Esophagus (tissue), 2 donors: ENCODE measurements around the gene EPC1. TPM values are rescaled to one million over a fixed set of nuclear protein-coding genes. Genes with fewer than 3 reads are reported as not detected.

ENCODE experiments used
- H3K27ac ChIP-seq, 2 donors: one replicate each; pipeline ENCODE4 v1.5.1; 2013; ENCODE audit warnings: low read depth in 2 of 2, mild to moderate bottlenecking in 2 of 2, inconsistent platforms in 1 of 2, low read length in 1 of 2, moderate library complexity in 1 of 2
- H3K27me3 ChIP-seq, 2 donors: one replicate each; pipeline ENCODE4 v1.6.1; 2013; ENCODE audit warnings: low read length in 2 of 2, control low read depth in 1 of 2, mild to moderate bottlenecking in 1 of 2; ENCODE audit not compliant: insufficient read depth in 2 of 2, control insufficient read depth in 1 of 2
- H3K36me3 ChIP-seq, 2 donors: one replicate each; pipeline ENCODE4 v1.6.1; 2013; ENCODE audit warnings: low read length in 1 of 2; ENCODE audit not compliant: control insufficient read depth in 2 of 2, insufficient read depth in 2 of 2
- H3K4me1 ChIP-seq, 2 donors: one replicate each; pipeline ENCODE4 v1.6.1; 2013; ENCODE audit warnings: low read length in 1 of 2; ENCODE audit not compliant: control insufficient read depth in 2 of 2, insufficient read depth in 2 of 2
- H3K4me3 ChIP-seq, 2 donors: one replicate each; pipeline ENCODE4 v1.5.1; 2013; ENCODE audit warnings: low read length in 2 of 2, mild to moderate bottlenecking in 2 of 2, low read depth in 1 of 2, moderate library complexity in 1 of 2
- H3K9me3 ChIP-seq, 2 donors: one replicate each; pipeline ENCODE4 v1.6.1; 2013; ENCODE audit warnings: mild to moderate bottlenecking in 2 of 2, low read depth in 1 of 2, low read length in 1 of 2, moderate library complexity in 1 of 2; ENCODE audit not compliant: control insufficient read depth in 2 of 2, insufficient read depth in 1 of 2
- WGBS, 2 donors: extraction: QIAGEN DNeasy Blood & Tissue Kit; methylation state at CpG; one replicate each; pipeline ENCODE4 v1.1.7; 2013; 5-methylcytosine and 5-hydroxymethylcytosine counted together
- polyA plus RNA-seq, 2 donors: library from polyadenylated mRNA; stranded (reverse); fragments of 200-250 nt; gene quantifications; one replicate each; pipeline ENCODE4 v1.2.3, GENCODE V29; 2013
- donor health status: healthy with polysubstance abuse.
- donor health status: Bipolar disorder and iron deficiency.

The EPC1 gene
- polyA plus RNA-seq, 2 donors: 9.4 to 10.0 TPM

GRCh38 chr10:32340596-32341180, 6.3 kb downstream of the EPC1 start:
- peaks cover 0 to 2% of the 10 kb centered on the region in 2 donors for H3K4me1 ChIP-seq
- WGBS, 2 donors: 51 to 54% methylated on average over 4 of the region's 4 CpGs

DNA sequence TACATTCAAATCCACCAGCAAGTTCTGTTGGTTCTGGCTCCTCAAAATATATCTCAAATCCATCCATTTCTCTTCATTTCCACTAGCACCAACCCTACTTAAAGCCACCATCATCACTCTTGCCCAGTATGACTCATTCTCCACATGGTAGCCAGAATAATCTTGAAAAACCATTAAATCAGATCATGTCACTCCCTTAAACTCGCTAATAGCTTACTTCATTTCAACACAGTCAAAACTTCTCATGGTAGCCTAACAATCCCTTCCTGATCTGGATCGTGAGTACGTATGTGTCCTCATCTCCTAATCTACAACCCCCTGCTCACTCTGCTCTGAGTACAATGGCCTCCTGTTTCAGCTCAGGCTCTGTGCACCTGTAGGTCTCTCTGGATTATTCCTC, 8.7 kb downstream of the EPC1 start:
- no peaks in the 10 kb centered on the region for H3K27me3 ChIP-seq
- no peaks in the 10 kb centered on the region for H3K9me3 ChIP-seq
- WGBS, 2 donors: 88 to 90% methylated on average over 3 of the region's 3 CpGs
- H3K4me3 ChIP-seq: no peak overlapping the region
- no peaks in the 10 kb centered on the region for H3K4me1 ChIP-seq
- H3K27ac ChIP-seq: no peak overlapping the region
- H3K36me3 ChIP-seq: no peaks in the 10 kb centered on the region

More at GRCh38 chr10:32340596-32341180, 6.3 kb downstream of the EPC1 start:
- Histone ChIP-seq H3K27ac (no peak overlapping the region), H3K36me3 (no peaks in the 10 kb centered on the region), H3K9me3 (no peaks in the 10 kb centered on the region), H3K27me3 (no peaks in the 10 kb centered on the region), H3K4me3 (no peak overlapping the region)

- 78 to 84% methylated on average over 1 of the region's 1 CpG for WGBS, 2 donors
- H3K4me3 ChIP-seq: no peak overlapping the region
Measured at GRCh38 chr10:32337350-32337749, 9.6 kb downstream of the EPC1 start.

DNA sequence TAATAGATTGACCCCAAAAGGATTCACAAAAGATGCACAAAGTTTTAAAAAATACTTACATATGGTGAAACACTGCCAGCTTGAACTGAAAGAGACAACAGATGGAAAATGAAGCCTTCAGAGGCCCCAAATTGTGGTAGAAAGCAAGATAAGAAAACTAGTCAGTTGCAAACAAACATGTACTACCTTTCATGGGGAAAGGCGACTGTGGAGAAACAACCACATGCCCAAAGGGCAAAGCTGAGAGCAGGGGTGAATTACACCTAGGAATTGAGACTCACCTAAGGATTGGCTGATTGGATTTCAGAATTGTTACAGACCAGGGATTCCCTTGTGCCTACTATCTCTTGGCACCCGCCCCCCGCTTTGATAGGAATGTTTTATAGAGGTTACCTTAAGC, 13.1 kb downstream of the EPC1 start:
- H3K9me3 ChIP-seq: no peaks in the 10 kb centered on the region
- no peaks in the 10 kb centered on the region for H3K27me3 ChIP-seq
- no peaks in the 10 kb centered on the region for H3K36me3 ChIP-seq
- no peak overlapping the region for H3K4me3 ChIP-seq
- H3K4me1 ChIP-seq: peaks cover 0 to 7% of the 10 kb centered on the region in 2 donors
- 87 to 88% methylated on average over 3 of the region's 3 CpGs for WGBS, 2 donors
- no peak overlapping the region for H3K27ac ChIP-seq

More at GRCh38 chr10:32337350-32337749, 9.6 kb downstream of the EPC1 start:
- Histone ChIP-seq H3K9me3 (no peaks in the 10 kb centered on the region), H3K4me1 (peaks cover 0 to 2% of the 10 kb centered on the region in 2 donors), H3K27ac (no peak overlapping the region), H3K27me3 (no peaks in the 10 kb centered on the region), H3K36me3 (no peaks in the 10 kb centered on the region)

GRCh38 chr10:32332299-32332750, 14.6 kb downstream of the EPC1 start:
- Histone ChIP-seq H3K9me3 (no peaks in the 10 kb centered on the region), H3K27me3 (no peaks in the 10 kb centered on the region), H3K4me1 (peaks cover 3 to 7% of the 10 kb centered on the region in 2 donors), H3K4me3 (no peak overlapping the region), H3K36me3 (no peaks in the 10 kb centered on the region), H3K27ac (peak overlapping the region in 1 of 2 donors; percentile 30)
- 39 to 58% methylated on average over 3 of the region's 3 CpGs for WGBS, 2 donors

DNA sequence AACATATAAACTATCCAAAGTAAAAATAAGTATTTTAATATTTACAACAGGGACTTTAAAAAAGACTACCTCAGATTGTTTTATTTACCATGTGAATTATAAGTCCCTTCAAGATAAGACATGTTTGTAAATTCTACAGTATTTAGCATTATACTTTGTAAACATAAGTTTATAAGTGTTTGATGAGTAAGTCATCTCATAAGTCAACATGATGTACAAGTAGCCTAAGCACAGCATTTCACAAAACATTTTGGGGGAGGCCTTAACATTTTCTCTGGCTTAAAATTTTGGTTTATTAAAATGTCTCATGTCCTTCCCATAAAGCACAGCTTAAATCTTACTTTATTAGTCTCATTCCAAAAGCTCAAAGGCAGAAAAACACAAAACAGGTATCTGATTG, 15.4 kb downstream of the EPC1 start:
- no peaks in the 10 kb centered on the region for H3K27me3 ChIP-seq
- no peaks in the 10 kb centered on the region for H3K36me3 ChIP-seq
- H3K4me1 ChIP-seq: peaks cover 3 to 7% of the 10 kb centered on the region in 2 donors
- no peak overlapping the region for H3K27ac ChIP-seq
- H3K9me3 ChIP-seq: no peaks in the 10 kb centered on the region
- no peak overlapping the region for H3K4me3 ChIP-seq

DNA sequence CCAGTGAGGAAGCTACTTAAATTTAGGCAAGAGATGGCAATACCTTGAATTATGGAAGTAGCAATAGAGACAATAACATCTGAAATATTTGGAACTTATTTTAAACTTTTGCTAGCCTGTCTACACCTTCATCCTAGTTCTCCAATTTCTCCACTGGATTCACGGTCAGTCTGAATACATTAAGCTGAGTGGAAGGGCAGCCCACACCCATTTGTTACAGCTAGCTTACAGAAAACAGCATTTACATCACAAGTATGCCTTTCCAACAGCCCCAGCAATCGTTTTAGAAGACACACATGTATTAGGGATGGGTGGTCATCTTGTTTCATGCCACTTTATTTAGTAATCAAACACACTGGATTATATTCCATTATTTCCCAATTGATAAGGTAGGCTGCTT, 16.7 kb downstream of the EPC1 start:
- Histone ChIP-seq H3K4me3 (no peak overlapping the region), H3K27me3 (no peaks in the 10 kb centered on the region), H3K36me3 (no peaks in the 10 kb centered on the region), H3K27ac (no peak overlapping the region), H3K4me1 (peaks cover 3 to 7% of the 10 kb centered on the region in 2 donors), H3K9me3 (no peaks in the 10 kb centered on the region)
- WGBS, 2 donors: 46 to 59% methylated on average over 2 of the region's 2 CpGs

DNA sequence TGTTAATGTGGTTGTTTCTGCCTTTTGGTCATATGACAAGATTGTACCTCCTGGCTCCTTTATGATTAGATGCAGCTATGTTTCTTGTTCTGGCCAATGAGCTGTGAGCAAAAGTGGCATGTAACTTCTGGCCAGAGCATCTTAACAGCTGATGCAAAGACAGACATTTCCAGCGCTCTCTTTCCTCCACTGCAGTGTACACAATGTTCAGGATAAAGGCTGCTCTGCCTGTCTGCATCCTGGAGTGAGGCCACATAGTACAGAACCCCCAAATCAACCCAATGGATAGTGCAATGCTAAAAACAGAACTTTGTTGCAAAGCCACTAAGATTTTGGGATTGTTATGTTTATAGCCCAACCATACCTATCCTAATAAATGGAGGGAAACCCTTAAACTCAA, 17.9 kb downstream of the EPC1 start:
- WGBS, 2 donors: 88 to 97% methylated on average over 1 of the region's 1 CpG
- Histone ChIP-seq H3K27me3 (no peaks in the 10 kb centered on the region), H3K4me3 (no peak overlapping the region), H3K9me3 (no peaks in the 10 kb centered on the region), H3K4me1 (peaks cover 3 to 7% of the 10 kb centered on the region in 2 donors), H3K27ac (no peak overlapping the region), H3K36me3 (no peaks in the 10 kb centered on the region)

DNA sequence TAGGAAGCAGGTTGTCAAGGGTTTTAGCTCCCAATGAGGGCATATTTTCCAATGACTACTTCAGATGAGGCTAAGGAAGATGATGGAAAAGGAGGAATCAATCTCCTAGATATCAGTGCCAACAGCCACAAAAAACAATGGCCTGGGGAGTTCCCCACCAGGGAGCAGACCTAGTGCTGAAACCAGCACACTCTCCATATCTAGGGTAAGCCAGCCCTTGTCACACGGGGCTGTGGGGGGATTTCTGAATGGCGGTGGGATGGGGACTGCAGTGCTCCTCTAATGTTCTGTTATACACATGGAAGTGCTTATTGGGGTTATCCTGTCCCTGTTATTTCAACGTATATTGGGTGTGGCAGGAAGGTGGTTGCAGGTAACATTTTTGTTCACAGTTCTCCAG, 18.5 kb downstream of the EPC1 start:
- Histone ChIP-seq H3K36me3 (no peaks in the 10 kb centered on the region), H3K9me3 (no peaks in the 10 kb centered on the region), H3K27me3 (no peaks in the 10 kb centered on the region), H3K4me1 (peaks cover 3 to 7% of the 10 kb centered on the region in 2 donors), H3K4me3 (no peak overlapping the region), H3K27ac (no peak overlapping the region)
- WGBS, 2 donors: 45 to 51% methylated on average over 3 of the region's 3 CpGs

DNA sequence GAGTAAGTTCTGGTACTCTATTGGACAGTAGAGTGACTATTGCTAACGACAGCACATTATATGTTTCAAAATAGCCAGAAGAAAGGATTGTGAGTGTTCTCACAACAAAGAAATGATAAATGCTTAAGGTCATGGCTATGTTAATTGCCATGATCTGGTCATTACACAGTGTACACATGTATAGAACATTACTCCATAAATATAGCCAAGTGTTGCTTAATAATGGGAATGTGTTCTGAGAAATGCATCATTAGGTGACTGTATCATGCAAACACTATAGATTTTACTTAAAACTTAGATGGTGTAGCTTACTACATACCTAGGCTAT, 19.6 kb downstream of the EPC1 start:
- H3K4me3 ChIP-seq: no peak overlapping the region
- H3K27me3 ChIP-seq: no peaks in the 10 kb centered on the region
- no peak overlapping the region for H3K27ac ChIP-seq
- no peaks in the 10 kb centered on the region for H3K9me3 ChIP-seq
- no peaks in the 10 kb centered on the region for H3K36me3 ChIP-seq
- 58 to 61% methylated on average over 1 of the region's 1 CpG for WGBS, 2 donors
- H3K4me1 ChIP-seq: peaks cover 3 to 5% of the 10 kb centered on the region in 2 donors
